ENCODE measurements around the gene TTYH3.

TTYH3 gene

DNA sequence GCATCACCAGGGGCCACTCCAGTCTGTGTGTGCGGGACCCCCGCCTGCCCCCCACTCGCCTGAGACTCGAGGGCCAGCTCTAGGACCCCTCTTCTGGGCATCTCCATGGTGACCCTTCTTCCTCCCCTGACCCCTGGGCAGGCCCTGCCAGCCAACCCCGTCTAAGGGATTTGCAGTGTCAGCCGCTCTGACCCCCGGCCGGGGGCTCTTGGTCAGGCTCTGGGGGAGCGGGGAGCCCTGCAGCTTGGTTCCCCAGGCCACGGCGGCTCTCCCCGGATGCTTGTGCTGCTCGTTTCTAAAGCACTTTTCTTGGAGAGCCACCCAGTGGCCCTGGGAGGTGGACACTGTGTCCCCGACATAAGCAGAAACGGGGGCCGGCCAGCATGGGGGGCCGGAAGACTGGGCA is 5.3 kb downstream of the TTYH3 start:
- no peak overlapping the region for H3K9ac ChIP-seq
- H3K36me3 ChIP-seq (ENCODE audit: insufficient read depth): no peaks in the 10 kb centered on the region
- TF ChIP-seq, protein P1, sequence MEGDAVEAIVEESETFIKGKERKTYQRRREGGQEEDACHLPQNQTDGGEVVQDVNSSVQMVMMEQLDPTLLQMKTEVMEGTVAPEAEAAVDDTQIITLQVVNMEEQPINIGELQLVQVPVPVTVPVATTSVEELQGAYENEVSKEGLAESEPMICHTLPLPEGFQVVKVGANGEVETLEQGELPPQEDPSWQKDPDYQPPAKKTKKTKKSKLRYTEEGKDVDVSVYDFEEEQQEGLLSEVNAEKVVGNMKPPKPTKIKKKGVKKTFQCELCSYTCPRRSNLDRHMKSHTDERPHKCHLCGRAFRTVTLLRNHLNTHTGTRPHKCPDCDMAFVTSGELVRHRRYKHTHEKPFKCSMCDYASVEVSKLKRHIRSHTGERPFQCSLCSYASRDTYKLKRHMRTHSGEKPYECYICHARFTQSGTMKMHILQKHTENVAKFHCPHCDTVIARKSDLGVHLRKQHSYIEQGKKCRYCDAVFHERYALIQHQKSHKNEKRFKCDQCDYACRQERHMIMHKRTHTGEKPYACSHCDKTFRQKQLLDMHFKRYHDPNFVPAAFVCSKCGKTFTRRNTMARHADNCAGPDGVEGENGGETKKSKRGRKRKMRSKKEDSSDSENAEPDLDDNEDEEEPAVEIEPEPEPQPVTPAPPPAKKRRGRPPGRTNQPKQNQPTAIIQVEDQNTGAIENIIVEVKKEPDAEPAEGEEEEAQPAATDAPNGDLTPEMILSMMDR (conservative IDR thresholded peaks at IDR 0.05; ENCODE audit: low read depth, low read length): no peak
- peaks cover 41% of the 10 kb centered on the region for H3K27me3 ChIP-seq (ENCODE audit: insufficient read depth, low read depth)
- H3K4me3 ChIP-seq (IDR thresholded peaks at IDR 0.05; ENCODE audit: insufficient read depth, low read depth, low read length): no peak overlapping the region
- H4K20me1 ChIP-seq (ENCODE audit: insufficient read depth): no peaks in the 10 kb centered on the region
- no peaks in the 10 kb centered on the region for H3K4me1 ChIP-seq (ENCODE audit: low read depth, poor library complexity, severe bottlenecking)
- no peaks in the 10 kb centered on the region for H3K79me2 ChIP-seq (ENCODE audit: insufficient read depth, low read depth)
- no peak overlapping the region for H3K4me2 ChIP-seq
- no peak overlapping the region for H2AFZ ChIP-seq (ENCODE audit: low read depth)
- no peak overlapping the region for H3K27ac ChIP-seq

DNA sequence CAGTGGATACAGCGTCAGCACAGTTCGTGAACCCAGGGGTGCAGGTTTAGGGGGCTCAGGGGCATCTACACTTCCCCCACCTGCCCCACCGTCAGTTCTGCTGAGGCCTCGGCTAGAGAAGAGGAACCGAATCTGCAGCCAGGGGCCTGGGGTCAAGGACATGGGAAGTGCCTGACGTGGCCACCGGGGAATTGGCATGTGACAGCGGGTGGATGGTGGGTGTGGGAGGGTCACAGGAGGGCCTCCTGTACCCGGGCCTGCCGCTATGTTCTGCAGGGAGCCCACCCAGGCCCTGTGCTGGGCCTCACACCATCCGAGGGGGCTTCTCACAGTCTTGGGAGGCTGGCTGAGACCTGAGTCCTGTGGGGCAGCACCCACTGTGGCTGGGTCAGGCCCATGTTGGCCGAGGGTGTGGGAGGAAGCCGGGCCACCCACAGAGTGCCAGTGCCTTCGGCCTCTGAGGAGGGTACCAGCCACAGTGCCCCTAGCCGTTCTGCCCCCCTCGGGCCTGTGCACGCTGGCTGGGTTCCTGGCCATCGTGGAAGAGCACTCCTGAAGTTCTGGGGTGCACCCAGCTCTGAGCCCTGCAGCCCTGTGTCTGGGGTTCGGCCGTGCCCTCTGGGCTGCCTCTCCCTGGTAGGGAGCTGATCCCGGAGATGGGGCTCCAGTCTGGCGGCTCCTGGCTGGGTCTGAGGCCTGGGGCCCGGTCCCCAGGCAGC is 5.9 kb downstream of the TTYH3 start:
- Histone ChIP-seq H3K36me3 (ENCODE audit: insufficient read depth) (no peaks in the 10 kb centered on the region), H3K4me3 (IDR thresholded peaks at IDR 0.05; ENCODE audit: insufficient read depth, low read depth, low read length) (no peak overlapping the region), H3K9ac (no peak overlapping the region), H3K27ac (no peak overlapping the region), H3K27me3 (ENCODE audit: insufficient read depth, low read depth) (peaks cover 37% of the 10 kb centered on the region), H3K4me2 (no peak overlapping the region), H2AFZ (ENCODE audit: low read depth) (no peak overlapping the region), H3K4me1 (ENCODE audit: low read depth, poor library complexity, severe bottlenecking) (no peaks in the 10 kb centered on the region), H4K20me1 (ENCODE audit: insufficient read depth) (no peaks in the 10 kb centered on the region), H3K79me2 (ENCODE audit: insufficient read depth, low read depth) (no peaks in the 10 kb centered on the region)
- TF ChIP-seq, protein P1 (conservative IDR thresholded peaks at IDR 0.05; ENCODE audit: low read depth, low read length): no peak

DNA sequence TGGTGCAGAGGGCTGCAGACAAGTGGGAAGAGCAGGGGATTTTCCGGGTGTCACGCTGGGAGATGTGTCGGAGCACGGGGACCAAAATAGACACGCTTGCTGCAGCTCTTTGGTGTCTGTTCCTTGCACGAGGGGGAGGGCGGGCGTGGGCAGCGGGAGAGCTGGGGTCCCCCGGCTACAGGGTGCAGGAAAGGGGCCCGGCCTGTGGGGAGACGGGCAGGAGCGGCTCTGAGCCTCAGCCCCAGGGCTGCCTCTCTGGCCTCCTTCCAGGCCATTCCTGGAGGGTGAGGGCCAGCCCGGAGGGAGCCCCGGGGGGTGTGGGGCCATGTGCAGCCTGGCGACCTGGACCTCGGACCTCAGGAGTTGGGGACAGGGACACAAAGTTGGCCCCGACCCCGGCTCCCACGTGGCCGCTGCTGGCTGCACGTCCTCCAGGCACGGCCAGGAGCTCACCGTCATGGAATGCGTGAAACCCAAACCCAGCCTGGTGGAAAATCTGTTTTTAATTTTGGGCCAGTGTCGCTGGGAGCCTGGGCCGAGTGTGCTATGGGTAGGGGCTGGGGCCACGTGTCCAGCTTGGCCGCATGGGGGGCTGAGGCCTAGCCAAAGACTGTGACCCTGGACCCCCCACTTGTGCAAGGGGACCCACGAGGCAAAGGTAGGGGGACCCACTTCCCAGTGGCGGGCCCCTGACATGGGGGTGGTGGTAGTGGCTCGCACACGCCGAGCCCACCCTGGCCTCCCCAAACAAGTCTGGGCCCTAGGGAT is 6.6 kb downstream of the TTYH3 start:
- H3K4me1 ChIP-seq (ENCODE audit: low read depth, poor library complexity, severe bottlenecking): no peaks in the 10 kb centered on the region
- H3K4me2 ChIP-seq: no peak overlapping the region
- H4K20me1 ChIP-seq (ENCODE audit: insufficient read depth): no peaks in the 10 kb centered on the region
- H3K9ac ChIP-seq: no peak overlapping the region
- no peak overlapping the region for H3K4me3 ChIP-seq (IDR thresholded peaks at IDR 0.05; ENCODE audit: insufficient read depth, low read depth, low read length)
- H3K36me3 ChIP-seq (ENCODE audit: insufficient read depth): no peaks in the 10 kb centered on the region
- H3K27ac ChIP-seq: no peak overlapping the region
- TF ChIP-seq, protein P1 (conservative IDR thresholded peaks at IDR 0.05; ENCODE audit: low read depth, low read length): no peak
- peaks cover 29% of the 10 kb centered on the region; the same call in 1 of the 2 replicates for H3K27me3 ChIP-seq (ENCODE audit: insufficient read depth, low read depth)
- no peaks in the 10 kb centered on the region for H3K79me2 ChIP-seq (ENCODE audit: insufficient read depth, low read depth)
- no peak overlapping the region for H2AFZ ChIP-seq (ENCODE audit: low read depth)

DNA sequence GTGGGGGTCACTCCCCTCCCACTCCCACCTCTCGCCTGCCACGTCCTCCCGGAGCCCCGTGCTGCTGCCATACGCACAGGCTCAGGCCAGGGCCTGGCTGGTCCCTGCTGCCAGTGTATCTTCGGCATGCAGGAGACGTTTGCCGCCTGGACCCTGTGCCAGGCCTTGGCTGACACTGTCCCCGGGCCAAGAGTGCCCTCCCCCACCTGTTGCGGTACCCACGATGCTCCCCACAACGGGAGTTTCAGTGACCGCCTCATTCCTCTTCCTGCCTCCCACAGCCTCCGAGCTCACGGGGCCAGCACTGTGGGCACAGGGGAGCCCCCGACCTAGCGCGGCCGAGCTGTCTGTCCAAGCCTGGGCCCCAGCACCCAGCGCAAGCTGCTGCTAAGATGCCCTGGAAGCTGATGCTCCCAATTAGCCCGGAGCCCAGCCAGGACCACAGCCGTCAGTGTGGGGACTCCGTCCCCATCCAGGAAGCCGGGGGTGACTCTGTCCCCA is 7.4 kb downstream of the TTYH3 start:
- Histone ChIP-seq H3K4me3 (IDR thresholded peaks at IDR 0.05; ENCODE audit: insufficient read depth, low read depth, low read length) (no peak overlapping the region), H2AFZ (ENCODE audit: low read depth) (no peak overlapping the region), H3K36me3 (ENCODE audit: insufficient read depth) (no peaks in the 10 kb centered on the region), H3K27ac (no peak overlapping the region), H3K4me2 (no peak overlapping the region), H3K27me3 (ENCODE audit: insufficient read depth, low read depth) (peaks cover 24% of the 10 kb centered on the region; the same call in 1 of the 2 replicates), H3K9ac (no peak overlapping the region), H3K4me1 (ENCODE audit: low read depth, poor library complexity, severe bottlenecking) (no peaks in the 10 kb centered on the region), H3K79me2 (ENCODE audit: insufficient read depth, low read depth) (no peaks in the 10 kb centered on the region), H4K20me1 (ENCODE audit: insufficient read depth) (no peaks in the 10 kb centered on the region)
- TF ChIP-seq, protein P1 (conservative IDR thresholded peaks at IDR 0.05; ENCODE audit: low read depth, low read length): no peak
